DND-41 (cell line): Measurements from ENCODE around the gene LAMB2.

Experiments
- EZH2 ChIP-seq: IDR thresholded peaks from 3 replicates; pipeline ENCODE4 v1.6.1; 2012; ENCODE audit warnings: borderline replicate concordance, low read depth, mild to moderate bottlenecking, moderate library complexity, low read length, inconsistent platforms; ENCODE audit not compliant: severe bottlenecking
- TF ChIP-seq, protein P1 (sequence below): IDR thresholded peaks from 2 replicates; pipeline ENCODE4 v1.5.1; 2012; ENCODE audit warnings: borderline replicate concordance, low read length, moderate library complexity, mild to moderate bottlenecking; ENCODE audit not compliant: poor library complexity, severe bottlenecking; ENCODE audit errors: extremely low read depth

DNA sequence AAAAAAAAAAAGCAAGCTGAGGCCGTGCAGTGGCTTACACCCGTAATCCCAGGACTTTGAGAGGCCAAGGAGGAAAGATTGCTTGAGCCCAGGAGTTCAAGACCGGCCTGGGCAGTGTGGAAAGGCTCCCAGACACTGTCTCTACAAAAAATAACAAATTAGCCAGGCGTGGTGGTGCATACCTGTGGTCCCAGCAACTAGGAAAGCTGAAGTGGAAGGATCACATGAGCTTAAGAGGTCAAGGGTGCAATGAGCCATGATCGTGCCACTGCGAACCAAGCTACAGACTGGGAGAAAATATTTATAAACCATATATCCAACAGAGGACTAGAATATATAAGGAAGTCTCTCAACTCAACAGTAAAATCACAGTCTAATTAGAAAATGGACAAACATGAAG is 48.5 kb upstream of the LAMB2 start:
- TF ChIP-seq, protein P1, sequence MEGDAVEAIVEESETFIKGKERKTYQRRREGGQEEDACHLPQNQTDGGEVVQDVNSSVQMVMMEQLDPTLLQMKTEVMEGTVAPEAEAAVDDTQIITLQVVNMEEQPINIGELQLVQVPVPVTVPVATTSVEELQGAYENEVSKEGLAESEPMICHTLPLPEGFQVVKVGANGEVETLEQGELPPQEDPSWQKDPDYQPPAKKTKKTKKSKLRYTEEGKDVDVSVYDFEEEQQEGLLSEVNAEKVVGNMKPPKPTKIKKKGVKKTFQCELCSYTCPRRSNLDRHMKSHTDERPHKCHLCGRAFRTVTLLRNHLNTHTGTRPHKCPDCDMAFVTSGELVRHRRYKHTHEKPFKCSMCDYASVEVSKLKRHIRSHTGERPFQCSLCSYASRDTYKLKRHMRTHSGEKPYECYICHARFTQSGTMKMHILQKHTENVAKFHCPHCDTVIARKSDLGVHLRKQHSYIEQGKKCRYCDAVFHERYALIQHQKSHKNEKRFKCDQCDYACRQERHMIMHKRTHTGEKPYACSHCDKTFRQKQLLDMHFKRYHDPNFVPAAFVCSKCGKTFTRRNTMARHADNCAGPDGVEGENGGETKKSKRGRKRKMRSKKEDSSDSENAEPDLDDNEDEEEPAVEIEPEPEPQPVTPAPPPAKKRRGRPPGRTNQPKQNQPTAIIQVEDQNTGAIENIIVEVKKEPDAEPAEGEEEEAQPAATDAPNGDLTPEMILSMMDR = no peak
- TF ChIP-seq EZH2 = no peak
